ENCODE measurements around the gene RAD51B. TPM values are rescaled to one million over a fixed set of nuclear protein-coding genes. Genes with fewer than 3 reads are reported as not detected.

The RAD51B gene
- total RNA-seq, 4 donors from 2014 or later, result 19.6 to 39.7 (median 25.4) TPM

DNA sequence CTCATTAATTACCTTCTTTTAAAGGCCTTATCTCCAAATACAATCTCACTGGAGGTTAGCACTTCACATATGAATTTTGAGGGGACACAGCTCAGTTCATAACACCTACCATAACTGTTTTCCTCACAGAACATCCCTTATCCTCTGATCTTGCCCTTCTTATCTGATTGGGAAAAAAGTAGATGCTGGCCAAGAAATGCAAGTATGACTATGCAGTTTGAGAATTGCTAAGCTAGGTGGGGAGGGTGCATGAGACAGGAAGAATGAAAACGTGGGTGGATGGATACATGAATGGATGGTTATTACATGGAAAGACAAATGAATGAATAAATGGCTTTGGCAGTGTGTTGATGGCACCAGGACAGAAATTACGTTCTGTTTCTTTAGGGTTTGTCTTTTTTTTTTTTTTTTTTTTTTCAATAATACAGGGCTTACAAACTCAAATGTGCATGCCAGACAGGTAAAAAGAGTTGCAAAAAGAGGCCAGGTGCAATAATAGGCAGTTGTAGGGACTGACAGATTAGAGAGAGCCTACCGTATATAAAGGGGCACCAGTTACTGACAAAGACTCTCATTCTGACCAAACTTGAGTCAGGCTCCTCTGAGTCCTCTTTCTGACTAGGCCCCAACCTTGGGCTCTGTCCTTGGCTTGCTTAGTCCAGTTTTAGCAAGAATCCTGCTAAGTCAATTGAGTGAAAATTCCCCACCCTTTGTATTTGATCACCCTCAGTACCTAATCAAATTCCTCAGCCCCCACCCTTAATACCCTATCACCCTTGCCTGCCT, 668.4 kb downstream of the RAD51B start:
- 48% methylated on average over 3 of the region's 3 CpGs for WGBS
- Histone ChIP-seq H3K4me3 (no peak overlapping the region), H3K27ac (no peak overlapping the region), H3K36me3 (no peaks in the 10 kb centered on the region), H3K4me1 (peaks cover 11% of the 10 kb centered on the region), H3K9me3 (no peaks in the 10 kb centered on the region), H3K27me3 (no peaks in the 10 kb centered on the region)
- no peak for TF ChIP-seq POLR2A (IDR thresholded peaks at IDR 0.05)
- no peak for TF ChIP-seq POLR2AphosphoS5 (IDR thresholded peaks at IDR 0.05)
- TF ChIP-seq EP300 (IDR thresholded peaks at IDR 0.05), result no peak
- TF ChIP-seq, protein P1, sequence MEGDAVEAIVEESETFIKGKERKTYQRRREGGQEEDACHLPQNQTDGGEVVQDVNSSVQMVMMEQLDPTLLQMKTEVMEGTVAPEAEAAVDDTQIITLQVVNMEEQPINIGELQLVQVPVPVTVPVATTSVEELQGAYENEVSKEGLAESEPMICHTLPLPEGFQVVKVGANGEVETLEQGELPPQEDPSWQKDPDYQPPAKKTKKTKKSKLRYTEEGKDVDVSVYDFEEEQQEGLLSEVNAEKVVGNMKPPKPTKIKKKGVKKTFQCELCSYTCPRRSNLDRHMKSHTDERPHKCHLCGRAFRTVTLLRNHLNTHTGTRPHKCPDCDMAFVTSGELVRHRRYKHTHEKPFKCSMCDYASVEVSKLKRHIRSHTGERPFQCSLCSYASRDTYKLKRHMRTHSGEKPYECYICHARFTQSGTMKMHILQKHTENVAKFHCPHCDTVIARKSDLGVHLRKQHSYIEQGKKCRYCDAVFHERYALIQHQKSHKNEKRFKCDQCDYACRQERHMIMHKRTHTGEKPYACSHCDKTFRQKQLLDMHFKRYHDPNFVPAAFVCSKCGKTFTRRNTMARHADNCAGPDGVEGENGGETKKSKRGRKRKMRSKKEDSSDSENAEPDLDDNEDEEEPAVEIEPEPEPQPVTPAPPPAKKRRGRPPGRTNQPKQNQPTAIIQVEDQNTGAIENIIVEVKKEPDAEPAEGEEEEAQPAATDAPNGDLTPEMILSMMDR (IDR thresholded peaks at IDR 0.05), result no peak
- DNase-seq (ENCODE audit: low spot score in 2 of 2), result no peak

DNA sequence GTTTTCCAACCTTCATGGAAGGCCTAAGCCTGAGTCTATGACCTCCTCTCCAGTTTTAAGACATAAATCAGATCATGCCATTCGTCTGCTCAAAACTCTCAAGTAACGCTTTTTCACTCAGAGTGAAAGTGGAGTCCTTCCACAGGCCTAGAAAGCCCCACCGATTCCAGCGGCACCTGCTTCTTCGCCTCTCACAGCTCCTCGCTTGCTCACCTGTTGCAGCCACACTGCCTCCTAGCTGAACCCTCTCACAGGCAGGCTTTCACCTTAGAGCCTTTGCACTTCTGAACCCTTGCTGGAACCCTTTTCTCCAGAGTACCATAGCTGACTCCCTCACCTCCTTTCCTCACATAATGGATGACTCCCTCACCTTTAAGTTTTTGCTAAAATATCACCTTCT, 672.2 kb downstream of the RAD51B start:
- H3K9me3 ChIP-seq, result no peaks in the 10 kb centered on the region
- WGBS, result 94% methylated on average over 6 of the region's 6 CpGs

DNA sequence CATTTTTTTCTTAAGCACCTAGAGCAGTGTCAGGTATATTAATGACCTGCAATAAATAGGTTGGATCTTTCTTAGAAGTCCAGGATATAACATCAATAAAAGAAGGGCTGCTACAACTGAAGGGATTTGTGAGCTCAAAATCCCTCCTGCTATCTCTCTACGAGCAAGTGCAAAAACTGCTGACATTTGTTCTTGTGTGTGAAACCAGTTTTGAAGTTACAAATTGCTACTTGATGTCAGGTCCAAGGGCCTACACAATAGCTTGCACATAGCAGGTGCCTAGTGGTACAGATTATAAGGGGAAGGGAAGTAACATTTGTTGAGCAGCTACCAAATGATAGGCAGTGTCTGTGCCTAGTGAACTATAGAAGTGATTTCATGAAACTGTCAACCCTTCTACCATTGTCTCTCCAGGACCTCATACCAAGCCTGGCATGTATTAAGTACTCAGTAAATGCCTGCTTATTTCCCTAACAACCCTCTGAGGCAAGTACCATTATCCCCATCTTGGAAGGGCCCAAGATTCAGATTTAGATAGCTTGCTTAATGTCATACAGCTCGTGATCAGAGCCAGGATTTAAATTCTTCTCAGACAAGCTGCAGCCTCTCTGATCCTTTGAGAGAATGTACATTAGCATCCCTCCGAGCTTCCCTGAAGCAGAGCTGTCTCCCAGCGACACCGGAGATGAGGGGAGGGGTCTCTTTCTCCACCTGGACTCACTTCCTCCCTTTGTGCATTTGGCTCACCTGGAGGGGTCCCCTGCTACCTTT, 673.0 kb downstream of the RAD51B start:
- Histone ChIP-seq H3K36me3 (no peaks in the 10 kb centered on the region), H3K27me3 (no peaks in the 10 kb centered on the region), H3K4me3 (no peak overlapping the region), H3K27ac (no peak overlapping the region), H3K9me3 (no peaks in the 10 kb centered on the region), H3K4me1 (peaks cover 9% of the 10 kb centered on the region)
- TF ChIP-seq POLR2A (IDR thresholded peaks at IDR 0.05) (no peak), EP300 (IDR thresholded peaks at IDR 0.05) (no peak), POLR2AphosphoS5 (IDR thresholded peaks at IDR 0.05) (no peak)
- TF ChIP-seq, protein P1 (IDR thresholded peaks at IDR 0.05), result no peak
- WGBS, result 90% methylated on average over 5 of the region's 5 CpGs
- DNase-seq (ENCODE audit: low spot score in 2 of 2), result no peak

More for the DNA sequence above, 672.2 kb downstream of the RAD51B start:
- H3K27me3 ChIP-seq, result no peaks in the 10 kb centered on the region
- H3K4me3 ChIP-seq, result no peak overlapping the region
- DNase-seq (ENCODE audit: low spot score in 2 of 2), result no peak
- peaks cover 9% of the 10 kb centered on the region for H3K4me1 ChIP-seq
- H3K27ac ChIP-seq, result no peak overlapping the region
- H3K36me3 ChIP-seq, result no peaks in the 10 kb centered on the region
- TF ChIP-seq EP300 (IDR thresholded peaks at IDR 0.05), result no peak
- TF ChIP-seq, protein P1 (IDR thresholded peaks at IDR 0.05), result no peak
- no peak for TF ChIP-seq POLR2A (IDR thresholded peaks at IDR 0.05)
- no peak for TF ChIP-seq POLR2AphosphoS5 (IDR thresholded peaks at IDR 0.05)

DNA sequence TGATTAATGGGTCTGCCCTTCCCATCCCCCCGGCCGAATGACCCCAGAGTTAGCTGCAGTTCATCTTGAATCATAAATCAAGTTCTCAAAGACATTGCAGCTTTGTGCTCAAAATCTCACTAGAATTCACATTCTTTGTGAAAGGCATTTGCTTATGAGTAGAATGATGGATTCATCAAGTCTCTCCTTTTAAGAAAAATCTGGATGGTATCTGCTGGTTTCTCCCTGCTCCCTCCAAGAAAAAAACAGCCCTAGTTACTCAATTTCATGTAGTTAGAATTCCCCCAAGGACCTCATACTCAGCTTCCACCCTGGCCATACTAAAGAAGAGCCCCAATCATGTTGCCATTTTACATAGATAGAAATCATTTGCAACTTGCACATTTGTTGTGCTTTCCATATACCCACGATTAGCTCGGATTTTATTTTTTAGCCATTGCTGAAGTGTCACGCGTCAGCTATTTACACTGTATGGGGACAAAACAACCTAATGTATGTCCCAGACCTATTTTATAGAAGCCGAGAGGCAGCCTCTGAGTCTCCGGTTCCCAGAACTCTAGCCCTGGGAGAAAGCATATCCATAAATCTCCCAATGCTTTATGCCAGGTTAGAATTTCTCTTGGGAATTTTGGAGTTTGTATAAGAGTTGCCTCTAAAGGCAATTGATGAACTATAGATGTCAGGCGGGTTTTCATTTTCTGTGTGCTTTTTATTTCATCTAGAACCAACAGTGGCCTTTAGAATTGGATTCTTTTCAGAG, 673.8 kb downstream of the RAD51B start:
- no peaks in the 10 kb centered on the region for H3K27me3 ChIP-seq
- H3K27ac ChIP-seq, result no peak overlapping the region
- H3K4me3 ChIP-seq, result no peak overlapping the region
- no peaks in the 10 kb centered on the region for H3K36me3 ChIP-seq
- TF ChIP-seq POLR2AphosphoS5 (IDR thresholded peaks at IDR 0.05) (no peak), EP300 (IDR thresholded peaks at IDR 0.05) (no peak), POLR2A (IDR thresholded peaks at IDR 0.05) (no peak)
- TF ChIP-seq, protein P1 (IDR thresholded peaks at IDR 0.05), result no peak
- no peaks in the 10 kb centered on the region for H3K9me3 ChIP-seq
- WGBS, result 96% methylated on average over 9 of the region's 9 CpGs
- peaks cover 9% of the 10 kb centered on the region for H3K4me1 ChIP-seq
- no peak for DNase-seq (ENCODE audit: low spot score in 2 of 2)
